ENCODE data around the gene PCDHA1. TPM values are rescaled to one million over a fixed set of nuclear protein-coding genes. Genes with fewer than 3 reads are reported as not detected.
"Not testable (repeated sequence)": the region's sequence is repeated elsewhere in the genome, so short reads cannot be mapped to it uniquely, and the experiment has no call there.

PCDHA1 gene
- total RNA-seq, 2 donors from 2014 or later: not detected

- Mint-ChIP-seq H3K27me3 (peaks cover 17% of the 10 kb centered on the region), H3K27ac (no peak overlapping the region), H3K4me3 (no peak overlapping the region), H3K4me1 (no peaks in the 10 kb centered on the region), H3K36me3 (ENCODE audit: low read depth) (no peaks in the 10 kb centered on the region)
- no peaks in the 10 kb centered on the region for H3K9me3 ChIP-seq (ENCODE audit: control insufficient read depth, low read length, poor library complexity, severe bottlenecking)
- DNase-seq (no peak), ATAC-seq (no peak)
Measured at GRCh38 chr5:140823475-140823874, 37.5 kb downstream of the PCDHA1 start.

GRCh38 chr5:140827704-140828361 lies 41.9 kb downstream of the PCDHA1 start, which contains the start of gene PCDHA6:
TSS of gene PCDHA6 (plus strand) at chr5:140827960. CDS start at chr5:140828092, 132 bp downstream.
- ATAC-seq (no peak), DNase-seq (no peak)
- H3K27me3 Mint-ChIP-seq: peaks cover 18% of the 10 kb centered on the region
- H3K4me3 Mint-ChIP-seq: no peak within 1 kb of the TSS
- H3K4me1 Mint-ChIP-seq: no peaks in the 10 kb centered on the region
- H3K36me3 Mint-ChIP-seq (ENCODE audit: low read depth): no peaks in the 10 kb centered on the region
- no peak within 1 kb of the TSS for H3K27ac Mint-ChIP-seq
- H3K9me3 ChIP-seq (ENCODE audit: control insufficient read depth, low read length, poor library complexity, severe bottlenecking): no peaks in the 10 kb centered on the region

- H3K36me3 Mint-ChIP-seq (ENCODE audit: low read depth): no peaks in the 10 kb centered on the region
- H3K9me3 ChIP-seq (ENCODE audit: control insufficient read depth, low read length, poor library complexity, severe bottlenecking): no peaks in the 10 kb centered on the region
- H3K27me3 Mint-ChIP-seq: peaks cover 18% of the 10 kb centered on the region
- DNase-seq: no peak
- no peak overlapping the region for H3K27ac Mint-ChIP-seq
- no peak for ATAC-seq
- no peaks in the 10 kb centered on the region for H3K4me1 Mint-ChIP-seq
- no peak overlapping the region for H3K4me3 Mint-ChIP-seq
Measured at GRCh38 chr5:140828362-140828737, 42.4 kb downstream of the PCDHA1 start.

GRCh38 chr5:140829511-140830501 lies 43.9 kb downstream of the PCDHA1 start:
- not testable (repeated sequence) for H3K27ac Mint-ChIP-seq; H3K4me1 Mint-ChIP-seq; DNase-seq; ATAC-seq; H3K4me3 Mint-ChIP-seq; H3K36me3 Mint-ChIP-seq (ENCODE audit: low read depth); H3K9me3 ChIP-seq (ENCODE audit: control insufficient read depth, low read length, poor library complexity, severe bottlenecking)
- H3K27me3 Mint-ChIP-seq: peaks cover 26% of the 10 kb centered on the region

- no peaks in the 10 kb centered on the region for H3K4me1 Mint-ChIP-seq
- H3K27me3 Mint-ChIP-seq: peaks cover 8% of the 10 kb centered on the region
- H3K4me3 Mint-ChIP-seq: no peak within 1 kb of the TSS
- no peaks in the 10 kb centered on the region for H3K9me3 ChIP-seq (ENCODE audit: control insufficient read depth, low read length, poor library complexity, severe bottlenecking)
- no peak within 1 kb of the TSS for H3K27ac Mint-ChIP-seq
- H3K36me3 Mint-ChIP-seq (ENCODE audit: low read depth): no peaks in the 10 kb centered on the region
- no peak for DNase-seq
- ATAC-seq: no peak
Measured at GRCh38 chr5:140833993-140834392, 48.1 kb downstream of the PCDHA1 start, which contains the start of gene PCDHA7. TSS of gene PCDHA7 (plus strand) at chr5:140834269. CDS start at chr5:140834384, 115 bp downstream.

- not testable (repeated sequence) for H3K36me3 Mint-ChIP-seq (ENCODE audit: low read depth); H3K4me3 Mint-ChIP-seq; ATAC-seq; DNase-seq; H3K9me3 ChIP-seq (ENCODE audit: control insufficient read depth, low read length, poor library complexity, severe bottlenecking); H3K4me1 Mint-ChIP-seq; H3K27me3 Mint-ChIP-seq; H3K27ac Mint-ChIP-seq
Measured at GRCh38 chr5:140834439-140835008, 48.6 kb downstream of the PCDHA1 start.

- ATAC-seq: no peak
- H3K36me3 Mint-ChIP-seq (ENCODE audit: low read depth): no peaks in the 10 kb centered on the region
- no peaks in the 10 kb centered on the region for H3K4me1 Mint-ChIP-seq
Measured at GRCh38 chr5:140835622-140836510, 49.9 kb downstream of the PCDHA1 start.

GRCh38 chr5:140840978-140841962 lies 55.3 kb downstream of the PCDHA1 start, which contains the start of gene PCDHA8:
TSS of gene PCDHA8 (plus strand) at chr5:140841187. CDS start at chr5:140841322, 135 bp downstream.
- no peak for ATAC-seq
- Mint-ChIP-seq H3K27me3 (no peaks in the 10 kb centered on the region), H3K4me3 (no peak within 1 kb of the TSS), H3K27ac (no peak within 1 kb of the TSS), H3K4me1 (no peaks in the 10 kb centered on the region), H3K36me3 (ENCODE audit: low read depth) (no peaks in the 10 kb centered on the region)
- H3K9me3 ChIP-seq (ENCODE audit: control insufficient read depth, low read length, poor library complexity, severe bottlenecking): no peaks in the 10 kb centered on the region
- no peak for DNase-seq

More at GRCh38 chr5:140835622-140836510, 49.9 kb downstream of the PCDHA1 start:
- no peaks in the 10 kb centered on the region for H3K9me3 ChIP-seq (ENCODE audit: control insufficient read depth, low read length, poor library complexity, severe bottlenecking)
- no peak for DNase-seq
- Mint-ChIP-seq H3K27ac (no peak overlapping the region), H3K27me3 (peaks cover 8% of the 10 kb centered on the region), H3K4me3 (no peak overlapping the region)

GRCh38 chr5:140842798-140843733 lies 57.1 kb downstream of the PCDHA1 start:
- no peaks in the 10 kb centered on the region for H3K9me3 ChIP-seq (ENCODE audit: control insufficient read depth, low read length, poor library complexity, severe bottlenecking)
- Mint-ChIP-seq H3K36me3 (ENCODE audit: low read depth) (peaks cover 2% of the 10 kb centered on the region), H3K4me3 (no peak overlapping the region), H3K27ac (no peak overlapping the region), H3K4me1 (no peaks in the 10 kb centered on the region), H3K27me3 (peaks cover 15% of the 10 kb centered on the region)
- ATAC-seq (no peak), DNase-seq (no peak)

- not testable (repeated sequence) for H3K4me3 Mint-ChIP-seq; DNase-seq; ATAC-seq; H3K4me1 Mint-ChIP-seq; H3K36me3 Mint-ChIP-seq (ENCODE audit: low read depth); H3K9me3 ChIP-seq (ENCODE audit: control insufficient read depth, low read length, poor library complexity, severe bottlenecking); H3K27ac Mint-ChIP-seq
- H3K27me3 Mint-ChIP-seq: peaks cover 31% of the 10 kb centered on the region
Measured at GRCh38 chr5:140848139-140849102, 62.5 kb downstream of the PCDHA1 start, which contains the start of gene PCDHA9. TSS of gene PCDHA9 (plus strand) at chr5:140848382. CDS start at chr5:140848496, 114 bp downstream.

Measured in T-helper 17 cell (primary cell).